GM19324 (cell line): ENCODE results near the gene PUSL1.
A peak's percentile ranks its signal among the peaks of the same experiment; 100 is the strongest.
"Not testable (repeated sequence)": the region's sequence is repeated elsewhere in the genome, so short reads cannot be mapped to it uniquely, and the experiment has no call there.

Source experiments
- ATAC-seq: cut with Tn5 transposase; IDR thresholded peaks from one replicate; pipeline ENCODE4 v1.9.1; 2021; ENCODE audit warnings: mild to moderate bottlenecking, moderate library complexity; ENCODE audit not compliant: unreplicated experiment, low FRiP score

Gene PUSL1

GRCh38 chr1:1307261-1307922, 1.0 kb upstream of the PUSL1 start:
- peak; percentile 16 for ATAC-seq

DNA sequence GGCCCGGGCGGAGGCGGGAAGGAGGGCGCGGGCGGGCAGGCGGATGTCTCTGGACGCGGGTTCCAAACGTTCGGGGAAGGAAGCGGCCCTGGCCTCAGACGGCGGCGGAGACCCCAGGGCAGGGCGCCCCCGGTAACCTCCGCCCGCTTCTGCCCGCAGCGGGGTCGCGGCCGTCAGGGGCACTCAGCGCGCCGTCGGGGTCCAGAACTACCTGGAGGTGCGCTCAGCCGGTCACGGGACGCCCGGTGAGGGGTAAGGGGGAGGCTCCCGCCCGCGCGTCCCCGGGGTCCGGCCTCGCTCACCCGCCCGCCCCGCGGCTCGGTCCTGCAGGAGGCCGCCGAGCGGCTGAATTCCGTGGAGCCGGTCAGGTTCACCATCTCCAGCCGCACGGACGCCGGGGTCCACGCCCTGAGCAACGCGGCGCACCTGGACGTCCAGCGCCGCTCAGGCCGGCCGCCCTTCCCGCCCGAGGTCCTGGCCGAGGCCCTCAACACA, 406 bp downstream of the PUSL1 start:
- ATAC-seq: peak; percentile 0

DNA sequence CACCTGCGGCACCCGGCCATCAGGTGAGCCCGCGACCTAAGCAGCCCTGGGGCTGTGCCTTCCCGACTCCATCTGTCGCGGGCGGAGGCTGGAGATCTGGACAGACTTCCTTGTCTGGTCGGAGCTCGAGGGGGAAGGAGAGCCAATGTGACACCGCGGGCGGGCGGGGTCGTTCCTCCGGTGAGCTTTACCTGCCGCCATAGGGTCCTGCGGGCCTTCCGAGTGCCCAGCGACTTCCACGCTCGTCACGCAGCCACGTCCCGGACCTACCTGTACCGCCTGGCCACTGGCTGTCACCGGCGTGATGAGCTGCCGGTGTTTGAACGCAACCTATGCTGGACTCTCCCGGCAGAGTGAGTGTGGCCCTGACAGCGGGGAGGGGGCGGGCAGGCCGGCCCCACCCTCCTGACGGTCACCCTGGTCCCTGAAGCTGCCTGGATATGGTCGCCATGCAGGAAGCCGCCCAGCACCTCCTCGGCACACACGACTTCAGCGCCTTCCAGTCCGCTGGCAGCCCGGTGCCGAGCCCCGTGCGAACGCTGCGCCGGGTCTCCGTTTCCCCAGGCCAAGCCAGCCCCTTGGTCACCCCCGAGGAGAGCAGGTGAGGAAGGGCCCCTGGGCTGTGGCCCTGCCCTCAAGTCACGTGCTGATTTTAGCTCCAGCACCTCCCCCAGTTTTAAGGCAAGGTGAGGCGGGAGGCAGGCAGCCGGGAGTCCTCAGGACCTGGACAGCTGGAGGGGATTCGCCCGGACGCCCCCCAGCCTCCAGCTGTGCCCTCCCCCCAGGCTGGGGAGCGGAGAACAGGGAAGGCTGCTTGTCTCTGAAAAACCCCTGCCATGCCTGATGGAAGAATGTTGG, 1.1 kb downstream of the PUSL1 start:
- no peak for ATAC-seq

GRCh38 chr1:1310109-1310385, 1.6 kb downstream of the PUSL1 start:
- no peak for ATAC-seq

GRCh38 chr1:1310476-1311053, 2.2 kb downstream of the PUSL1 start:
- no peak for ATAC-seq

- ATAC-seq: no peak
These were observed 3.0 kb downstream of the PUSL1 start for GRCh38 chr1:1311107-1312104.

DNA sequence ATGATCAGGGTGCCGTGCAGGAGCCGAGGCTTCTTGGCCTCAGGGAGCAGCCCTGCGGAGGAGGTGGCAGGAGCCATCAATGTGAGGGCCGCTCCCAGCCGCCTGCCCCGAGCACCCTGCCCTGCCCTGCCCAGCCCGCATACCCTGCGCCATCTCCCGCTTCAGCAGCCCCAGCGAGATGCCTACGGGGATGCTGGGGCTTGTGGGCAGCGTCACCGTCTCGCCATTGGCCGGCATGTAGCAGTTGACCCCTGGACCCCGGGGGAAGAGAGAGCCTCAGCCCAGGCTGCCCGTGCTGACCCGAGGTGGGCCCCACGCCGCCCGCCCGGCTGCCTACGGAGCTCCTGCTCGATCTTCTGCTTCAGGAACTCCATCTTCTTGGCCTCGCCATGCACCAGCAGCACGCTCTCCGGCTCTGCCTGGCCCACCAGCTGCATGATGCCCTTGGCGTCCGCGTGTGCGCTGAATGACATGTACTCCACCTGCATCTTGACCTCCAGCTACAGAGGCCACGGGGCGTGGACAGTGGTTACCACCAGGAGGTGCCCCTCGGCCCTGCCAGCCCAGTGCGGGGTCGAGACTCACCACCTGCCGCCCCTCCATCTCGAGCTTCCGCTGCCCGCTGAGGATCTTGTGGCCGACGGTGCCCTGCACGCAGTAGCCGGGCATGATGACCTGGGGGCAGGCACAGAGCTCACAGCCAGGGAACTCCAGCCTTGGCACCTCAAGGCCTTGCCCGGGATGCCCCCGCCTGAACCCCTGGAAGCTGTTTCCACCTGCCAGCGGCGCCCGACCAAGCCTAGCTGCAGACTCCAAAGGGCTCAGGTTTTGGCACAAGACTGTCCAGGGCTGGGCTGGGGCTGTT, 4.3 kb downstream of the PUSL1 start:
- ATAC-seq: no peak

DNA sequence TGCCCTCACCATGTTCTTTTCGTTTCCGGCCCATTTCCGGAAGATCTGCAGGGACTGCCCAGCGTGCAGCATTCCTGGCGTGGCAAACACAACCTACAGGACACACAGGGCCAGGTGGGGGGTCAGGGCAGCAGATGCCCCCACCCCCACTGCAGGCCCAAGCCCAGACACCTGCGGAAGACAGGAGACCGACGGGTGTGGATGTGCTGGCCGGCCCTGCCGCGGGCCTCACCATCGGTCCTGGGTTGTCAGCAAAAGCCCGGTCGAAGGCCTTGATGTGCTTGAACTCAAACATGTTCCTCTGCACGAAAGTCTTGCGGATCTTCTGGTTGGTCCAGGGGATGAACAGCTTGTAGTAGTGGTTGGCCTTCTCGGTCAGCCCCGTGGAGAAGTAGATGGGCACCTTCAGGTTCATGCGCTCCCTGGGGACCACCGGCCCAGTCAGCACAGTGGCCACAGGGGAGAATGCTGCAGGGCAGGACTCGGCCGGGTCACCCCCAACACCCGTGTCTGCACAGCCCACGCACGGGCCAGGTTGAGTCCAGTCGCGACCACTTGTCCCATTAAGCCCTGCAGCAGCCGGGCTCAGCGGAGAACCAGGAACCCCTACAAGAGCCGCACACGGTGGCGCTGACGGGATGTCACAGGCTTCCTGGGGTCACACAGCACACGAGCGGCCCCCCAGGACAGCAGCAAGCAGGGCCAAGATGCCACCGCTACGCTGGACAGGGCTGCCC, 5.3 kb downstream of the PUSL1 start:
- ATAC-seq: no peak

DNA sequence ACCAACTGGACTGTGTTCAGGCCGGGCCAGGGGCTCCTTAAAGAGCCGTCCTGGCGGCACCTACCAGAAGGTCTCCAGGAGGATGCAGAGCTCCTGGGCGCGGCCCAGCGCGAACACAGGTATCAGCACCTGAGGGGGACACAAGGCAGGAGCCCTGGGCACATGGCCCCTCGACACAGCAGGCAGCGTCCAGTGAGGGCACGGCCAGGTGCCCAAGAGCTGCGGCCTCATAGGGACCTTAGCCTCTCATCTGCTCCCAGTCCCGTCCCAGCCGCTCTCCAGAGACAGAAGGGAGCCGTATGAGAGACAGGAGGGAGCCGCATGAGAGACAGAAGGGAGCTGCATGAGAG, 5.8 kb downstream of the PUSL1 start:
- ATAC-seq: no peak

- ATAC-seq: no peak
These were observed 6.4 kb downstream of the PUSL1 start for GRCh38 chr1:1314678-1315335.

DNA sequence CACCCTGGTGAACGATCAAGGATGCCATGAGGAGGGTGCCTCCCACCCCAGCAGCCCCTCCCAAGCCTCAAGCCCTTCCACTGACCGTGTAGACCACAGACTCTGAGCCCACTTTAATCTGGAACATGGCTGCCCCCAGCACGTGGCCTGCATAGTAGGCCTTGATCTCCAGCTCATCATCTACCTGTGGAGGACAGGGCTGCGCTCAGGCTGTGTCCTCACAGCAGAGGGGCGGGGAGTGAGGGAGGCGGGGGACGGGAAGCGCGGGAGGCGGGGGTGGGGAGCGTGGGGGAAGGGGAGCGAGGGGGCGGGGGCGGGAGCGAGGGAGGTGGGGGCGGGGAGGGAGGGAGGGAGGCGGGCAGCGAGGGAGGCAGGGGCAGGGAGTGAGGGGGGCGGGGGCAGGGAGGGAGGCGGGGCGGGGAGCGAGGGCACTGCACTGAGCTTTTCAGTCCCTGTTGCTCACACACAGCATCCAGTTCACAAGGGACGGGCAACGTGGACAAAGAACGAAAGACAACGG, 7.1 kb downstream of the PUSL1 start:
- no peak for ATAC-seq

GRCh38 chr1:1316199-1316598, 7.8 kb downstream of the PUSL1 start:
- ATAC-seq: not testable (repeated sequence)

GRCh38 chr1:1317420-1317819, 9.0 kb downstream of the PUSL1 start:
- no peak for ATAC-seq

DNA sequence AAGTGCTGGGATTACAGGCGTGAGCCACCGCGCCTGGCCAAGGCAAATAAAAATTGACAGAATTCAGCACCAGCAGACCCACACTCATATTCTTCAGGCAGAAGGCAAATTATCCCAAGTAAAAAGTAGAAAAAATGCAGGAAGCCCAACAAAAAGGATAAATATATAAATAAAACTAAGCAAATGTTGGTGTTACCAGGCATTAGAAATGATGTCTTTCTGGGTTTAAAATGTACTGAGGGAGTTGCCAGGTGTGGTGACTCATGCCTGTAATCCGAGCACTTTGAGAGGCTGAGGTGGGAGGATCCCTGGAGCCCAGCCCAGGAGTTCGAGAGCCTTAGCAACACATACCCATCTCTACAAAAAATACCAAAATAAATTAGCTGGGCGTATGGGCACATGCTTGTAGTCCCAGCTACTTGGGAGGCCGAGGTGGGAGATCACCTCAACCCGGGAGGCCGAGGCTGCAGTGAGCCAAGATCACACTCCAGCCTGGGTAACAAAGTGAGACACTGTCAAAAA, 9.8 kb downstream of the PUSL1 start:
- no peak for ATAC-seq

GRCh38 chr1:1318777-1319645, 10.6 kb downstream of the PUSL1 start:
- no peak for ATAC-seq

DNA sequence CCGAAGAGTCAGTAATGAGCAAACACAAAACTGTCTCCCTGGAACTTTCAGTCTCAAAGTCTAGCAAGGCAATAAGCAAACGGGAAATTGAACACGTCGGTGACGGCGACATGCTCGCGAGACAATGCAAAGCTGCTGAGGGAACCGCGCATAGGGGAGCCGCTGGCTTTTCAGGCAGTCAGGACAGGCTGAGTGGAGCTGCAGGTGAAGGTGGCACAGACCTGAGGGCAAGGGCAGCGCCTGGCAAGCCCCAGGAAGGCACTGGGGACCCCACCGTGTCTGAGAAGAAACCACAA, 11.2 kb downstream of the PUSL1 start:
- no peak for ATAC-seq
